Activated CD8-positive, alpha-beta memory T cell treated with anti-CD3 and anti-CD28 coated beads, Interleukin-2, amount 50 U/mL, for 4 hours (primary cell): ENCODE data around the gene ATG4A.

Experiments
- DNase-seq: peaks from one replicate; pipeline ENCODE4 v3.0.0-alpha.2; 2020

The ATG4A gene

GRCh38 chrX:108171671-108172070 lies 80.1 kb downstream of the ATG4A start:
- no peak for DNase-seq

- no peak for DNase-seq
Observed at GRCh38 chrX:108173874-108174273, 82.3 kb downstream of the ATG4A start.

- DNase-seq, result no peak
Observed at GRCh38 chrX:108177351-108178142, 86.0 kb downstream of the ATG4A start.

GRCh38 chrX:108178143-108178498 lies 86.5 kb downstream of the ATG4A start:
- no peak for DNase-seq

GRCh38 chrX:108186811-108187210 lies 95.2 kb downstream of the ATG4A start:
- DNase-seq, result no peak

- DNase-seq, result no peak
Observed at GRCh38 chrX:108198420-108198819, 106.8 kb downstream of the ATG4A start.

GRCh38 chrX:108199041-108199440 lies 107.5 kb downstream of the ATG4A start:
- DNase-seq, result no peak

- no peak for DNase-seq
Observed at GRCh38 chrX:108199691-108200090, 108.1 kb downstream of the ATG4A start.

GRCh38 chrX:108203540-108203939 lies 112.0 kb downstream of the ATG4A start:
- no peak for DNase-seq
